Measurements from ENCODE around the gene PHKB.
"Not testable (repeated sequence)": the region's sequence is repeated elsewhere in the genome, so short reads cannot be mapped to it uniquely, and the experiment has no call there.

The PHKB gene

GRCh38 chr16:47470211-47470610 lies 9.1 kb downstream of the PHKB start:
- no peak for DNase-seq

- DNase-seq, result no peak
Measured at GRCh38 chr16:47470810-47471209, 9.7 kb downstream of the PHKB start.

- not testable (repeated sequence) for DNase-seq
Measured at GRCh38 chr16:47473004-47473403, 11.9 kb downstream of the PHKB start.

GRCh38 chr16:47473792-47474191 lies 12.7 kb downstream of the PHKB start:
- DNase-seq, result no peak

GRCh38 chr16:47475786-47476185 lies 14.7 kb downstream of the PHKB start:
- DNase-seq, result no peak

GRCh38 chr16:47476654-47477345 lies 15.7 kb downstream of the PHKB start:
- no peak for DNase-seq

- DNase-seq, result no peak
Measured at GRCh38 chr16:47477679-47478078, 16.5 kb downstream of the PHKB start.

- no peak for DNase-seq
Measured at GRCh38 chr16:47480410-47480809, 19.3 kb downstream of the PHKB start.

GRCh38 chr16:47481698-47482374 lies 20.7 kb downstream of the PHKB start:
- DNase-seq, result no peak

- no peak for DNase-seq
Measured at GRCh38 chr16:47483616-47484015, 22.5 kb downstream of the PHKB start.

- no peak for DNase-seq
Measured at GRCh38 chr16:47486856-47487255, 25.7 kb downstream of the PHKB start.

- no peak for DNase-seq
Measured at GRCh38 chr16:47488051-47488450, 26.9 kb downstream of the PHKB start.

GRCh38 chr16:47490471-47490870 lies 29.3 kb downstream of the PHKB start:
- DNase-seq, result no peak

- no peak for DNase-seq
Measured at GRCh38 chr16:47492036-47492427, 30.9 kb downstream of the PHKB start.

- DNase-seq, result no peak
Measured at GRCh38 chr16:47492428-47493377, 31.6 kb downstream of the PHKB start.

- DNase-seq, result no peak
Measured at GRCh38 chr16:47493381-47494337, 32.5 kb downstream of the PHKB start.

GRCh38 chr16:47499080-47499699 lies 38.1 kb downstream of the PHKB start:
- DNase-seq, result no peak

- no peak for DNase-seq
Measured at GRCh38 chr16:47499700-47500264, 38.7 kb downstream of the PHKB start.

- no peak for DNase-seq
Measured at GRCh38 chr16:47503936-47504335, 42.8 kb downstream of the PHKB start.

GRCh38 chr16:47504599-47504998 lies 43.5 kb downstream of the PHKB start:
- no peak for DNase-seq

GRCh38 chr16:47506800-47507199 lies 45.7 kb downstream of the PHKB start:
- no peak for DNase-seq

GRCh38 chr16:47507701-47508100 lies 46.6 kb downstream of the PHKB start:
- DNase-seq, result no peak
